ENCODE measurements around the gene FLNA.

FLNA gene

DNA sequence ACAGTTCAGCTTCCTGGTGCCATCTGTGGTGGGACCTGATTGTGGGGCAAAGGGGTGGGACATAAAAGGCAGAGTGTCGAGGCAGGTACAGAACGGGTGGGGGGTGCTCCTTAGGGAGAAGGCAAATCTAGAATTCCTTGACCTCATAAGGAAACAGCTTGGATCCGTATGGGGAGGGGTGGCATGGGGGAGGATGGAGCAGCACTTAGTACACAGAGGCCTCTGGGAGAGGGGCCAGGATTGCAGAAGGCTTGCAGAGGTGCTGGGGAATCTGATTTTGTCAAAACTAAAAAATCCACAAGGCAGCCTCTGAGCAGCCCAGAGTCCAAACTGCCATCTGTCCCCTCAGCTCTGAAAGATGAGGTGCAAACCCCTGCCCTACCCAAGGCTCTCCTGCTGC is 2.3 kb upstream of the FLNA start:
- Histone ChIP-seq H3K36me3 (ENCODE audit: insufficient read depth, insufficient read length, low read length) (peaks cover 14% of the 10 kb centered on the region), H3K9ac (ENCODE audit: insufficient read length, low read depth) (no peak overlapping the region), H3K4me1 (ENCODE audit: insufficient read depth, insufficient read length) (no peaks in the 10 kb centered on the region), H3K27me3 (ENCODE audit: insufficient read depth, insufficient read length) (no peaks in the 10 kb centered on the region), H3K4me3 (ENCODE audit: insufficient read length, low read depth) (no peak overlapping the region), H3K9me3 (ENCODE audit: insufficient read depth, low read length) (no peaks in the 10 kb centered on the region)
- no peak for TF ChIP-seq SUZ12 (IDR thresholded peaks at IDR 0.05; ENCODE audit: extremely low read depth, insufficient read depth, insufficient read length)
- TF ChIP-seq YY1 (IDR thresholded peaks at IDR 0.05; ENCODE audit: insufficient read depth, insufficient read length), result no peak
- TF ChIP-seq ZNF274 (IDR thresholded peaks at IDR 0.05; ENCODE audit: low read depth, low read length), result no peak
- no peak for DNase-seq (ENCODE audit: low read depth, low spot score)

DNA sequence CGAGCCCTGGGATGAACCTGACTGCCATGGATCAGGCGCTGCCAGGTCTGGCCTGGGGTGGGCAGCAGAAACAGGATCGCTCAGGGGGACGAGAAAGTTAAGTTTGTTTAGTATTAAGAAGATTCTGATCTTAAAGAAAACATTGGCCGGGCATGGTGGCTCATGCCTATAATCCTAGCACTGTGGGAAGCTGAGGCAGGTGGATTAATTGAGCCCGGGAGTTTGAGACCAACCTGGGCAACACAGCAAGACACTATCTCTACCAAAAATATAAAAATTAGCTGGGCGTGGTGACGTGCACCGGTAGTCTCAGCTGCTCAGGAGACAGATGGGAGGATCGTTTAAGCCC is 696 bp upstream of the FLNA start:
- TF ChIP-seq ZNF274 (IDR thresholded peaks at IDR 0.05; ENCODE audit: low read depth, low read length) (no peak), YY1 (IDR thresholded peaks at IDR 0.05; ENCODE audit: insufficient read depth, insufficient read length) (no peak), SUZ12 (IDR thresholded peaks at IDR 0.05; ENCODE audit: extremely low read depth, insufficient read depth, insufficient read length) (no peak)
- Histone ChIP-seq H3K4me1 (ENCODE audit: insufficient read depth, insufficient read length) (no peaks in the 10 kb centered on the region), H3K9me3 (ENCODE audit: insufficient read depth, low read length) (no peaks in the 10 kb centered on the region), H3K9ac (ENCODE audit: insufficient read length, low read depth) (no peak overlapping the region), H3K4me3 (ENCODE audit: insufficient read length, low read depth) (no peak overlapping the region), H3K27me3 (ENCODE audit: insufficient read depth, insufficient read length) (no peaks in the 10 kb centered on the region), H3K36me3 (ENCODE audit: insufficient read depth, insufficient read length, low read length) (peaks cover 8% of the 10 kb centered on the region)
- no peak for DNase-seq (ENCODE audit: low read depth, low spot score)

DNA sequence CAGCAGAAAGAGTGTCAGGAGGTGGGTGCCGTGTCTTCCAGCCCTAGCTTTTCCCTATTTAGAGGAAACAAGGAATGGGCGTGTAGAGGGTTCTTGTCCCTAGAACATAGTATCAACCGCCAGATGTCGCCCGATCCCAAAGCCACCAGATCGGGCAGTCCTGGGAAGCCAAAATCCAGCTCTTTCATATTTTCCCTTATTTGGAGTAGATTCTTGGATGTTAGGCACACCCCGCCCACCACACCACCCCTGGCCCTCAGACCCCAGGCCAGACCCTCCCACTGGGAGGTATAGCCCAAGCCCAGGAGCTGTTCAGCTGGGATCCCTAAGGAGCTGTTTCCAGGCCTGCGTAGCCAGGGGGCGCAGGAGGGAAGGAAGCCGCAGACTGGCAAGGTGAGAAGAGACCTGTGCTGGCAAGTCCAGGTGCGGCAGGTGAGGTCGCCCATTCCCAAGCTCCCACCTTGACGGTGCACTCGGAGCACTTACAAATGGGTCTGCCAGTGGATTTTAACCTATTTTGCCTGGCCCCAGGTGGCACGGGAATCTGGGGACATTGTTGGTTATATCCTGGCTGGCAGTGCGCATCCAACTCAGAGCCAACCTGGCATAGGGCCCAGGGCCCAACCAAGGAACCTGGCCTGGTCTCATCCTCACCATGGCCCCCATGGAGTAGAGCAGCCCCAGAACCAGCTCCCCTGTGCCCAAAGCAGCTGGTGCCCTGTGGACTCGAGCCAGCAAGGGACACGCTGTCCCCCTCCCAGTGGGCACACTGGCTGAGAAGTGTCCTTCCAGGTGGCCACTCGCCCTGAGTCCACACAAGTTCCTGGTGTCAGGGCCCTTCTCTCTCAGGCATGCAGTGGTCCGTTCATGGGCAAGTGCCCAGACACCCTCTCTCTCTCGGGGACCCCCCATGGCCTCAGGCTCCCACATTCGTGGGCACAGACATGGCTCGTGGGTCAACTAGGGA is 811 bp downstream of the FLNA start:
- TF ChIP-seq ZNF274 (IDR thresholded peaks at IDR 0.05; ENCODE audit: low read depth, low read length) (no peak), YY1 (IDR thresholded peaks at IDR 0.05; ENCODE audit: insufficient read depth, insufficient read length) (no peak), SUZ12 (IDR thresholded peaks at IDR 0.05; ENCODE audit: extremely low read depth, insufficient read depth, insufficient read length) (no peak)
- H3K36me3 ChIP-seq (ENCODE audit: insufficient read depth, insufficient read length, low read length), result peaks cover 13% of the 10 kb centered on the region
- DNase-seq (ENCODE audit: low read depth, low spot score), result no peak
- H3K27me3 ChIP-seq (ENCODE audit: insufficient read depth, insufficient read length), result no peaks in the 10 kb centered on the region
- peak overlapping the region; percentile 42 for H3K9ac ChIP-seq (ENCODE audit: insufficient read length, low read depth)
- H3K4me3 ChIP-seq (ENCODE audit: insufficient read length, low read depth), result peak overlapping the region; percentile 34
- no peaks in the 10 kb centered on the region for H3K4me1 ChIP-seq (ENCODE audit: insufficient read depth, insufficient read length)
- no peaks in the 10 kb centered on the region for H3K9me3 ChIP-seq (ENCODE audit: insufficient read depth, low read length)

DNA sequence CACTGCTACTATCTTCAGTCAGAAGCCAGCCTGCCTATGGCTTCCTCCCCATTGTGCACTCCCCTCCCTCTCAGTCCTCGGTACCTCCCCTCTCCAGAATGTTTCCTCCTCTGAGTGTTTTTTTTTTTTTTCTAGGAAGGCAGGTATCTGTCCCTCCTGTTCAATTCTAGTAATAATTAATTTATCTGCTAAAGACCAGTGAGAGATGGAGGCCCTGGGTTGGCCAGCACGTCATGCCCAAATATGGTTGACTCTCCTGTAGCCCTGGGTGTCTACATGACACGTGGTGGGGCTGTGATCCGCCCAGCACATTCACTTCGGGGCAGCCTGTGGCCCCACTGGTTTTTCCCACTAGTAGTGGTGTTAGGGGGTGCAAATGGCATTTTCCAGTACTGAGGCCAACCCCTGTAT is 1.8 kb downstream of the FLNA start:
- Histone ChIP-seq H3K9me3 (ENCODE audit: insufficient read depth, low read length) (no peaks in the 10 kb centered on the region), H3K9ac (ENCODE audit: insufficient read length, low read depth) (no peak overlapping the region), H3K4me3 (ENCODE audit: insufficient read length, low read depth) (no peak overlapping the region), H3K36me3 (ENCODE audit: insufficient read depth, insufficient read length, low read length) (peaks cover 24% of the 10 kb centered on the region), H3K27me3 (ENCODE audit: insufficient read depth, insufficient read length) (no peaks in the 10 kb centered on the region), H3K4me1 (ENCODE audit: insufficient read depth, insufficient read length) (peaks cover 2% of the 10 kb centered on the region)
- DNase-seq (ENCODE audit: low read depth, low spot score), result no peak
- TF ChIP-seq YY1 (IDR thresholded peaks at IDR 0.05; ENCODE audit: insufficient read depth, insufficient read length) (no peak), SUZ12 (IDR thresholded peaks at IDR 0.05; ENCODE audit: extremely low read depth, insufficient read depth, insufficient read length) (no peak), ZNF274 (IDR thresholded peaks at IDR 0.05; ENCODE audit: low read depth, low read length) (no peak)

DNA sequence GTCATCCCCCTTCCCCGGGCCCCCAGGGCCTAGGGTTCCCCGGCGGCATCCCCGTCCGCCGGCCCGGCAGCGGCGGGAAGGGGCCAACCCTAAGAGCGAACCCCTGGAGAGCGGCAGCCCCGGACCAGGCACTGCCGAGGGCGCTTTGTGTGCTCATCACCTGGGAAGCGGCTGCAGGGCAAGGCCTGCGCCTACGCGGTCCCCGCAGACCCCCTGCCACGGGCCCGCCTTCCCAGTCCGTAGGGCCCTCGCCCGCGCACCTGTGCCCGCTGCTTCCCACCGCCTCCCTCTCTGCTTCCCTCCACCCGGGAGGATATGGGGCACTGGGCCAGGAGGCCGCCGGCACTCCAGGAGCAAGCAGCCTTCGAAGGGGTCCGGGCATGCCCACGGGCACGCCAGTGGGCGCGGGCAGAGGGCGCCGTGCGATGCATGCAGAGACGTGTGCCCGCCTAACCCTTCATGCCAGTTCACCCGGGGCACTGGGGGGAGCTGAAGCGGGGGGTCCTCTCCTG is 2.6 kb downstream of the FLNA start:
- no peak for DNase-seq (ENCODE audit: low read depth, low spot score)

DNA sequence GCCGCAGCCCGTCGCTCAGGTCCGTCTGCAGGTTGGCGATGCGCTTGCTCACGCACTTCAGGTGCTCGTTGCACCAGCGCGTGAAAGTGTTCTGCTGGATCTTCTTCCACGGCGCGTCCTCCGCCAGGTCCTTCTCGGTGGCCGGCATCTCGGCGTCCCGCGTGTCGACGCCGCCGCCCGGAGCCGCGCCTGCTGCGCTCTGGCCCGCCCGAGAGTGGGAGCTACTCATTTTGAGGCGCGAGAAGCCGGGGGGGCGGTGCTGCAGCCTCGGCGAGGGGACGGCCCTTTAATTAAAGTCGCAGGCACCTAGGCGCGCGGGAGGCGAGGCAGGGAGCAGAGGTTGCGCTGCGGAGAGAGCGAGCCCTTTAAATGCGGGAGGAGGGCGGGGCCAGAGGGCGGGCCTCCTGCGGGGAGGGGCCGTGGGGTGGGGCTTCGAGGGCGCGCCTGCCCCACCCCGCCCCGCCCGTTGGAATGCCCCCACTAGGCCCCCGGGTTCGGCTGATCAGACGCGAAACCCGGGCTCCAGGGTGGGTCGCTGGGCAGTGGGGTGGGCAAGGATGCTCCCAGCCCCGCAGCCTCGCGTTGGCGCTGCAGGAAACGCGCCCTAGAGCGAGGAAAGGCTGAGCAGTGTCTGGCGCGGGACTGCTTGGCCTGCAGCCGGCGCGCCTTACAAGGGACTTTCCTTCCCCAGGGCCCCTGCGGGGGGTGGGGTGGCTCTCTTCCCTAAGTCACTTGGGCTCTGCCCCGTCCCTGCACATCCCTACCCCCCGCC is 3.2 kb downstream of the FLNA start:
- no peaks in the 10 kb centered on the region for H3K27me3 ChIP-seq (ENCODE audit: insufficient read depth, insufficient read length)
- peaks cover 38% of the 10 kb centered on the region for H3K36me3 ChIP-seq (ENCODE audit: insufficient read depth, insufficient read length, low read length)
- H3K9ac ChIP-seq (ENCODE audit: insufficient read length, low read depth), result peak overlapping the region; percentile 92
- H3K9me3 ChIP-seq (ENCODE audit: insufficient read depth, low read length), result no peaks in the 10 kb centered on the region
- no peak for TF ChIP-seq YY1 (IDR thresholded peaks at IDR 0.05; ENCODE audit: insufficient read depth, insufficient read length)
- TF ChIP-seq ZNF274 (IDR thresholded peaks at IDR 0.05; ENCODE audit: low read depth, low read length), result no peak
- TF ChIP-seq SUZ12 (IDR thresholded peaks at IDR 0.05; ENCODE audit: extremely low read depth, insufficient read depth, insufficient read length), result no peak
- H3K4me3 ChIP-seq (ENCODE audit: insufficient read length, low read depth), result peak overlapping the region; percentile 81
- peak; percentile 67 for DNase-seq (ENCODE audit: low read depth, low spot score)
- peaks cover 4% of the 10 kb centered on the region for H3K4me1 ChIP-seq (ENCODE audit: insufficient read depth, insufficient read length)

More for the DNA sequence above, 2.6 kb downstream of the FLNA start:
- Histone ChIP-seq H3K4me3 (ENCODE audit: insufficient read length, low read depth) (peak overlapping the region; percentile 34), H3K9me3 (ENCODE audit: insufficient read depth, low read length) (no peaks in the 10 kb centered on the region), H3K4me1 (ENCODE audit: insufficient read depth, insufficient read length) (peaks cover 4% of the 10 kb centered on the region), H3K9ac (ENCODE audit: insufficient read length, low read depth) (peak overlapping the region; percentile 56), H3K36me3 (ENCODE audit: insufficient read depth, insufficient read length, low read length) (peaks cover 31% of the 10 kb centered on the region), H3K27me3 (ENCODE audit: insufficient read depth, insufficient read length) (no peaks in the 10 kb centered on the region)
- TF ChIP-seq YY1 (IDR thresholded peaks at IDR 0.05; ENCODE audit: insufficient read depth, insufficient read length), result no peak
- no peak for TF ChIP-seq SUZ12 (IDR thresholded peaks at IDR 0.05; ENCODE audit: extremely low read depth, insufficient read depth, insufficient read length)
